Measurements from ENCODE around the gene ZNF683.

ZNF683 gene

DNA sequence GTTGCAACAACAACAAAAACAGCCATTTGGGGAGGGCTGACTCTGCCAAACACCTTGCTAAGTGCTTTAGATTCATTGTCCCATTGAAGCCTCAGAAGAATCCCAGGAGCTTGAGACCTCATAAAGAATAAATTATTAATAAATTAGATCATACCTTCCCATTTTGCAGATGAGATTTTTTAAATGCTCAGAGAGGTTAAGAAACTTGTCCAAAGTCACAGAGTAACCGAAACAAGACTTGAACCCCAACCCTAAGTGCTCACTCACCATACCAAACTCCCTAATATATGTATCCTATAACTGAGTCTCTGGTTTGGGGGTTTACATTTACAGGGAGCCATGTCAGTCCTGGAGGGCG, 22.2 kb downstream of the ZNF683 start:
- TF ChIP-seq, protein P1, sequence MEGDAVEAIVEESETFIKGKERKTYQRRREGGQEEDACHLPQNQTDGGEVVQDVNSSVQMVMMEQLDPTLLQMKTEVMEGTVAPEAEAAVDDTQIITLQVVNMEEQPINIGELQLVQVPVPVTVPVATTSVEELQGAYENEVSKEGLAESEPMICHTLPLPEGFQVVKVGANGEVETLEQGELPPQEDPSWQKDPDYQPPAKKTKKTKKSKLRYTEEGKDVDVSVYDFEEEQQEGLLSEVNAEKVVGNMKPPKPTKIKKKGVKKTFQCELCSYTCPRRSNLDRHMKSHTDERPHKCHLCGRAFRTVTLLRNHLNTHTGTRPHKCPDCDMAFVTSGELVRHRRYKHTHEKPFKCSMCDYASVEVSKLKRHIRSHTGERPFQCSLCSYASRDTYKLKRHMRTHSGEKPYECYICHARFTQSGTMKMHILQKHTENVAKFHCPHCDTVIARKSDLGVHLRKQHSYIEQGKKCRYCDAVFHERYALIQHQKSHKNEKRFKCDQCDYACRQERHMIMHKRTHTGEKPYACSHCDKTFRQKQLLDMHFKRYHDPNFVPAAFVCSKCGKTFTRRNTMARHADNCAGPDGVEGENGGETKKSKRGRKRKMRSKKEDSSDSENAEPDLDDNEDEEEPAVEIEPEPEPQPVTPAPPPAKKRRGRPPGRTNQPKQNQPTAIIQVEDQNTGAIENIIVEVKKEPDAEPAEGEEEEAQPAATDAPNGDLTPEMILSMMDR (IDR thresholded peaks at IDR 0.05; ENCODE audit: low read length) = no peak
- no peak for TF ChIP-seq EZH2phosphoT487 (IDR thresholded peaks at IDR 0.05; ENCODE audit: low read length)
- TF ChIP-seq EZH2 (optimal IDR thresholded peaks at IDR 0.05; ENCODE audit: low read depth, low read length) = no peak
- Histone ChIP-seq H3K4me1 (ENCODE audit: low read length) (no peaks in the 10 kb centered on the region), H3K4me3 (ENCODE audit: low read length) (no peak overlapping the region), H3K27me3 (replicated peaks; ENCODE audit: insufficient read depth, low read length) (no peaks in the 10 kb centered on the region), H3K4me2 (ENCODE audit: low read depth, low read length) (no peak overlapping the region), H3F3A (ENCODE audit: insufficient read depth, low read length) (no peaks in the 10 kb centered on the region), H3K9ac (ENCODE audit: low read length) (no peak overlapping the region), H3K27ac (ENCODE audit: low read length) (no peak overlapping the region), H3K9me3 (replicated peaks; ENCODE audit: insufficient read depth, low read length) (no peaks in the 10 kb centered on the region), H3K9me2 (replicated peaks; ENCODE audit: insufficient read depth, low read length) (no peaks in the 10 kb centered on the region), H4K20me1 (ENCODE audit: insufficient read depth, low read length) (no peaks in the 10 kb centered on the region), H2AFZ (ENCODE audit: low read length) (no peak overlapping the region), H3K79me2 (ENCODE audit: low read length) (no peaks in the 10 kb centered on the region), H3K36me3 (replicated peaks; ENCODE audit: insufficient read depth, low read length) (no peaks in the 10 kb centered on the region)
- DNase-seq = no peak

DNA sequence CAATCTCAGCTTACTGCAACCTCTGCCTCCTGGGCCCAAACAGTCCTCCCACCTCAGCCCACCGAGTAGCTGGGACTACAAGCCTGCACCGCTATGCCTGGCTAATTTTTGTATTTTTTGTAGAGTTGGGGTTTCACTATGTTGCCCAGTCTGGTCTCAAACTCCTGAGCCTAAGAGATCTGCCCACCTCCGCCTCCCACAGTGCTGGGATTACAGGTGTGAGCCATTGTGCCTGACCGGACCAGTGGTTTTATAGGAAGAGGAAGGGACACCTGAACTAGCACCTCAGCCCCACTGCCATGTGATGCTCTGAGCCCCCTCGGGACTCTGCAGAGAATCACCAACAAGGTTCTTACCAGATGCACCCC, 22.7 kb downstream of the ZNF683 start:
- no peak for DNase-seq
- H4K20me1 ChIP-seq (ENCODE audit: insufficient read depth, low read length) = no peaks in the 10 kb centered on the region
- no peaks in the 10 kb centered on the region for H3K36me3 ChIP-seq (replicated peaks; ENCODE audit: insufficient read depth, low read length)
- no peaks in the 10 kb centered on the region for H3K9me2 ChIP-seq (replicated peaks; ENCODE audit: insufficient read depth, low read length)
- H3K9ac ChIP-seq (ENCODE audit: low read length) = no peak overlapping the region
- TF ChIP-seq, protein P1 (IDR thresholded peaks at IDR 0.05; ENCODE audit: low read length) = no peak
- TF ChIP-seq EZH2 (optimal IDR thresholded peaks at IDR 0.05; ENCODE audit: low read depth, low read length) (no peak), EZH2phosphoT487 (IDR thresholded peaks at IDR 0.05; ENCODE audit: low read length) (no peak)
- no peaks in the 10 kb centered on the region for H3F3A ChIP-seq (ENCODE audit: insufficient read depth, low read length)
- no peaks in the 10 kb centered on the region for H3K4me1 ChIP-seq (ENCODE audit: low read length)
- H3K79me2 ChIP-seq (ENCODE audit: low read length) = no peaks in the 10 kb centered on the region
- H3K27me3 ChIP-seq (replicated peaks; ENCODE audit: insufficient read depth, low read length) = no peaks in the 10 kb centered on the region
- no peaks in the 10 kb centered on the region for H3K9me3 ChIP-seq (replicated peaks; ENCODE audit: insufficient read depth, low read length)
- H3K4me2 ChIP-seq (ENCODE audit: low read depth, low read length) = no peak overlapping the region
- H2AFZ ChIP-seq (ENCODE audit: low read length) = no peak overlapping the region
- H3K27ac ChIP-seq (ENCODE audit: low read length) = no peak overlapping the region
- H3K4me3 ChIP-seq (ENCODE audit: low read length) = no peak overlapping the region

DNA sequence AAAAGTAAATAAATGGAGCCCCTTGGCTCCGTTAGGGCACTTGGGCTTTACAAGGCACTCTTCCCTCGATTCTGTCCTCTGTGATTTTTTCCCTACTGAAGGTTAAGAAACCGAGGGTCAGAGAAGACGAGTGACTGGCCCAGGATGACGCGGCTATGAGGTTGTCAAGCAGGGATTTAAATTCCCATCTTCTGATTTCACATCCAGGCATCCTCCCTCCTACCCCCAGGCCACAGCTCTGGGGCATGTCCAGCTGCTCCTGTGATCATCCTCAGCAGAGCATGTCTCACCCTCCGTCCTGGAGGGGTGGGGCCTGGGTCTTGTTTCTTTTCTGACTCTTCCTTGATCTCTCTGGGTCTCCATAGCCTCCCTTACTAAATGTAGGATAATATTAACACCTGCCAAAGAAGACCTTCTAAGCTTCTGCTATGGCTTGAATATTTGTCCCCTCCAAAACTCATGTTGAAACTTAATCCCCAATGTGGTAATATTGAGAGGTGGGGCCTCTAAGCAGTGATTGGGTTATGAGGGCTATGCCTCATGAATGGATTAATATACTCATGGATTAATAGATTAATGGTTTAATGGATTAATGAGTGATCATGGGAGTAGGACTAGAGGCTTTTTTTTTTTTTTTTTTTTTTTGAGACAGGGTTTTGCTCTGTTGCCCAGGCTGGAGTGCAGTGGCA, 23.2 kb downstream of the ZNF683 start:
- Histone ChIP-seq H3K4me3 (ENCODE audit: low read length) (no peak overlapping the region), H3K27ac (ENCODE audit: low read length) (no peak overlapping the region), H3K9ac (ENCODE audit: low read length) (no peak overlapping the region), H3K36me3 (replicated peaks; ENCODE audit: insufficient read depth, low read length) (no peaks in the 10 kb centered on the region), H3K9me2 (replicated peaks; ENCODE audit: insufficient read depth, low read length) (no peaks in the 10 kb centered on the region), H4K20me1 (ENCODE audit: insufficient read depth, low read length) (no peaks in the 10 kb centered on the region), H2AFZ (ENCODE audit: low read length) (no peak overlapping the region), H3K4me1 (ENCODE audit: low read length) (no peaks in the 10 kb centered on the region), H3K79me2 (ENCODE audit: low read length) (no peaks in the 10 kb centered on the region), H3K9me3 (replicated peaks; ENCODE audit: insufficient read depth, low read length) (no peaks in the 10 kb centered on the region), H3K4me2 (ENCODE audit: low read depth, low read length) (no peak overlapping the region), H3K27me3 (replicated peaks; ENCODE audit: insufficient read depth, low read length) (peaks cover 1% of the 10 kb centered on the region; the same call in 1 of the 2 replicates), H3F3A (ENCODE audit: insufficient read depth, low read length) (no peaks in the 10 kb centered on the region)
- DNase-seq = no peak
- TF ChIP-seq, protein P1 (IDR thresholded peaks at IDR 0.05; ENCODE audit: low read length) = no peak
- no peak for TF ChIP-seq EZH2 (optimal IDR thresholded peaks at IDR 0.05; ENCODE audit: low read depth, low read length)
- TF ChIP-seq EZH2phosphoT487 (IDR thresholded peaks at IDR 0.05; ENCODE audit: low read length) = no peak
